HEK293T (cell line): ENCODE data around the gene RFLNA.

Source experiments
- ELF4 ChIP-seq: fragments of 450-650 bp; IDR thresholded peaks from 2 replicates; pipeline ENCODE4 v1.6.1; 2017; ENCODE audit warnings: antibody characterized with exemption
- FOXK2 ChIP-seq: fragments of 450-650 bp; IDR thresholded peaks from 2 replicates; pipeline ENCODE4 v1.6.1; 2016; ENCODE audit warnings: mild to moderate bottlenecking
- FOXM1 ChIP-seq: fragments of 450-650 bp; IDR thresholded peaks from 2 replicates; pipeline ENCODE4 v1.6.1; 2017; ENCODE audit warnings: mild to moderate bottlenecking, borderline replicate concordance
- LEF1 ChIP-seq: fragments of 450-650 bp; IDR thresholded peaks from 2 replicates; pipeline ENCODE4 v1.6.1; 2017; ENCODE audit warnings: mild to moderate bottlenecking, borderline replicate concordance
- NFRKB ChIP-seq: fragments of 450-650 bp; IDR thresholded peaks from 2 replicates; pipeline ENCODE4 v1.6.1; 2016; ENCODE audit warnings: mild to moderate bottlenecking, moderate library complexity
- SP1 ChIP-seq: fragments of 450-650 bp; IDR thresholded peaks from 2 replicates; pipeline ENCODE4 v1.6.1; 2017
- TARDBP ChIP-seq: fragments of 450-650 bp; IDR thresholded peaks from 2 replicates; pipeline ENCODE4 v1.6.1; 2016

DNA sequence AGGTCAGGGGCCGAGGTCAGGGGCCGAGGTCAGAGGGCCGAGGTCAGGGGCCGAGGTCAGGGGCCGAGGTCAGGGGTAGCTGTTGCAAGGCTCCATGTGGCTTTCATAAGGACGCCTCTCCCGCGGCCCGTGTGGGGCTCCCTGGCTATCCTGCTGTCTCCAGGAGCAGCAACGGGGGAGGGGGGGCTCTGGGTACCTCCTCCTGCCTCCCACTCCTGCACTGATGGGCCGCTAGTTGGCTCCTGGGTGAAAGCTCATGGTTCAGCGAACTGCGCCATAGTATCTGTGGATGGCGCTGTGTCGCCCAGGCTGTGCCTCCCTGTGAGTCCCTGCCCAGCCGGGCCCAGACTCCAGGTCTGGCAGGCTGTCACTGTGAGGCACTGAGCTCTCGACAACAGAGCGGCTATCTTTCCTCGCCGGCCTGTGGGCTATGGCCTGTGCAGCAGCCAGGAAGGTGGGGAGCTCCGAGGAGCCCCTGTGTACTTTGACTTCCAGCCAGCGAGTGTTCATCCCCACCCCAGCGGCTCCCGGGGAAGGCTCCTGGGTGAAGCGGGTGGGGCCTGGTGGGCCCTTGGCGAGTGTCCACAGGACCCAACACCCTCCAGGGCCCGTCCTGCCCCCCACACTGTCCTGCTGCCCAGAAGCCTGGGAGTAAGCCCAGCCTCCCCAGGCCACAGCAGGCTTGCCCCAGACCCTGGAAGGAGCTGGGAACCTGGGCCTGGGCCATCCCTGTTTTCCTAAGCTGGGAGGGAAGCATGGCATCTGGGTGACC lies 8.1 kb downstream of the RFLNA start:
- TF ChIP-seq FOXM1 (no peak), SP1 (no peak), NFRKB (no peak), LEF1 (no peak), TARDBP (no peak), ELF4 (no peak), FOXK2 (no peak)
